GM12865 (cell line): Measurements from ENCODE around the gene CDC27.
"Not testable (repeated sequence)": the region's sequence is repeated elsewhere in the genome, so short reads cannot be mapped to it uniquely, and the experiment has no call there.

Source experiments
- DNase-seq: peaks from one replicate; pipeline ENCODE4 v3.0.0; 2010; ENCODE audit warnings: low read depth
- H3K4me3 ChIP-seq: 2 replicates; pipeline ENCODE4 v1.5.1; 2011; ENCODE audit warnings: mild to moderate bottlenecking, low read depth, low read length, control low read depth
- TF ChIP-seq, protein P1 (sequence below): IDR thresholded peaks from 2 replicates; pipeline ENCODE4 v1.5.1; 2011; ENCODE audit warnings: low read length, control low read depth, low read depth, inconsistent platforms; ENCODE audit not compliant: insufficient read depth; ENCODE audit errors: missing control alignments

CDC27 gene

DNA sequence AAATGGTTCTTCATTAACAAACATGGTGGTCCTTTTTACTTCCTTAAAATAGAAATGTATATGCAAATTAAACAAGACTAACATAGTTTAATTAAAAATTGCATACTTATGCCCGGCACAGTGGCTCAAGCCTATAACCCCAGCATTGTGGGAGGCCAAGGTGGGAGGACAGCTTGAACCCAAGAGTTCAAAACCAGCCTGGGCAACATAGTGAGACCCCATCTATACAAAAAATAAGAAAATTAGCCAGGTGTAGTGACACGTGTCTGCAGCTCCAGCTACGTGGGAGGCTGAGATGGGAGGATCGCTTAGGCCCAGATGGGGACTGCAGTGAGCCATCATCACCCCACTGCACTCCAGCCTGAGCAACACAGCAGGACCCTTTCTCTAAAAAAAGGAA, 18.4 kb downstream of the CDC27 start:
- H3K4me3 ChIP-seq = no peak overlapping the region
- TF ChIP-seq, protein P1, sequence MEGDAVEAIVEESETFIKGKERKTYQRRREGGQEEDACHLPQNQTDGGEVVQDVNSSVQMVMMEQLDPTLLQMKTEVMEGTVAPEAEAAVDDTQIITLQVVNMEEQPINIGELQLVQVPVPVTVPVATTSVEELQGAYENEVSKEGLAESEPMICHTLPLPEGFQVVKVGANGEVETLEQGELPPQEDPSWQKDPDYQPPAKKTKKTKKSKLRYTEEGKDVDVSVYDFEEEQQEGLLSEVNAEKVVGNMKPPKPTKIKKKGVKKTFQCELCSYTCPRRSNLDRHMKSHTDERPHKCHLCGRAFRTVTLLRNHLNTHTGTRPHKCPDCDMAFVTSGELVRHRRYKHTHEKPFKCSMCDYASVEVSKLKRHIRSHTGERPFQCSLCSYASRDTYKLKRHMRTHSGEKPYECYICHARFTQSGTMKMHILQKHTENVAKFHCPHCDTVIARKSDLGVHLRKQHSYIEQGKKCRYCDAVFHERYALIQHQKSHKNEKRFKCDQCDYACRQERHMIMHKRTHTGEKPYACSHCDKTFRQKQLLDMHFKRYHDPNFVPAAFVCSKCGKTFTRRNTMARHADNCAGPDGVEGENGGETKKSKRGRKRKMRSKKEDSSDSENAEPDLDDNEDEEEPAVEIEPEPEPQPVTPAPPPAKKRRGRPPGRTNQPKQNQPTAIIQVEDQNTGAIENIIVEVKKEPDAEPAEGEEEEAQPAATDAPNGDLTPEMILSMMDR = no peak
- DNase-seq = no peak

DNA sequence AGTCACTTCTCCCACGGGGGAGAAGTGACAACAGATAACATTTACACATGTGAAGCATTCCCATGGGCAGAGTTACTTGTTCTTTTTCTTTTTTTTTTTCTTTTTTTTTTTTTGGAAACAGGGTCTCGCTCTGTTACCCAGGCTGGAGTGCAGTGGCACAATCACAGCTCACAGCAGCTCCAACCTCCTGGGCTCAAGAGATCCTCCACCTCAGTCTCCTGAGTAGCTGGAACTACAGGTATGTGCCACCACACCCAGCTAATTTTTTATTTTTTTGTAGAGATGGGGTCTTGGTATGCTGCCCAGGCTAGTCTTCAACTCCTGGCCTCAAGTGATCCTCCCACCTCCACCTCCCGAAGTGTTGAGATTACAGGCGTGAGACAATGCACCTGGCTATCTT, 20.2 kb downstream of the CDC27 start:
- H3K4me3 ChIP-seq, DNase-seq: not testable (repeated sequence)

GRCh38 chr17:47166854-47167253, 22.2 kb downstream of the CDC27 start:
- DNase-seq, H3K4me3 ChIP-seq: not testable (repeated sequence)

- TF ChIP-seq, protein P1 = no peak
- no peak for DNase-seq
- H3K4me3 ChIP-seq = no peak overlapping the region
Measured at GRCh38 chr17:47165137-47165536, 24.0 kb downstream of the CDC27 start.

- no peak for DNase-seq
- no peak overlapping the region for H3K4me3 ChIP-seq
- TF ChIP-seq, protein P1 = no peak
Measured at GRCh38 chr17:47164263-47164662, 24.8 kb downstream of the CDC27 start.

DNA sequence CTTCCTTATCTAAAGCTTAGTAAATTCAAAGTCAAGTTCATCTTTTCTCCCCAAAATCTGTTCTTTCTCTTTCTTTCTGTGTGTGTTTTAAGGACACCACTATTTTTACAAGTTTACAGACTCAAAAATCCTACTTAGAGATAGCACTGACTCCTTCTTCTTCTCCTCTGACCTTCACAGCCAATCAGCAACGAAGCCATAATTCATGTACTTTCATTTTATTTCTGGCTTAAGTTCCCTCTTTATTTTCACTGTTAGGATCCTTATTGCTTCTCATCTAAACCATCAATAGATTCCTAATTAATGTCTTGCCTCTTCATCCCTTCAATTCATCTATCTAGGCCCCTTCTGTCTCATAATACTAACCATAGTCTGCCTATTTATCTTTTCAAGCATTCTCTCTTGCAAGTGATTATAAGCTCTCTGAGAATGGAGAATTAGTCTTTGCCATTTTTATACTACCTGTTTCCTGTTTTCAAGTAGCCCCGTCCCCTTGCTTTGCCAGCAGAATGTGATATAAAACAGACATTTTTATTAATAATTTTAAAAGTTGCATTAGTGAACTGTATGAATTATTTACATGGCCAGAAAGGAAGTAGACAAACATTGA, 27.0 kb downstream of the CDC27 start:
- no peak for DNase-seq
- TF ChIP-seq, protein P1 = no peak
- H3K4me3 ChIP-seq = peak overlapping the region; percentile 10

GRCh38 chr17:47159315-47159714, 29.8 kb downstream of the CDC27 start:
- TF ChIP-seq, protein P1 = no peak
- DNase-seq = no peak
- H3K4me3 ChIP-seq = no peak overlapping the region

DNA sequence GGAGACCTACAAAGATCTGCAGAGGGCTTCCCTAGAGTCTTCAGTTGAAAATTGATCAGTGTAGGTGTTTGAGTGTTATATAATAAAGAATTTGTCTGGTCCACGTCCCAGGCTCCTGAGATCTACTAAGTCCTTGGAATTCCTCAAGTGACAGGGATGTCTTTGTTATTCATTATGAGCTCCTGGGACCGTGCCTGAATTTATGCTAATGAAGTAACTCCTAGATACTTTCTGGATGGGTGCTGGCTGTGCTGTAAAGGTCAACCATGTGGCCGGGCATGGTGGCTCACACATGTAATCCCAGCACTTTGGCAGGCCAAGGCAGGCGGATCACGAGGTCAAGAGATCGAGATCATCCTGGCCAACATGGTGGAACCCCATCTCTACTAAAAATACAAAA, 43.7 kb downstream of the CDC27 start:
- TF ChIP-seq, protein P1 = no peak
- DNase-seq = no peak
- no peak overlapping the region for H3K4me3 ChIP-seq
